ENCODE data around the gene CDKN2B-AS1. TPM values are rescaled to one million over a fixed set of nuclear protein-coding genes. Genes with fewer than 3 reads are reported as not detected.

The CDKN2B-AS1 gene
- total RNA-seq, 1 donor: 12.9 TPM

DNA sequence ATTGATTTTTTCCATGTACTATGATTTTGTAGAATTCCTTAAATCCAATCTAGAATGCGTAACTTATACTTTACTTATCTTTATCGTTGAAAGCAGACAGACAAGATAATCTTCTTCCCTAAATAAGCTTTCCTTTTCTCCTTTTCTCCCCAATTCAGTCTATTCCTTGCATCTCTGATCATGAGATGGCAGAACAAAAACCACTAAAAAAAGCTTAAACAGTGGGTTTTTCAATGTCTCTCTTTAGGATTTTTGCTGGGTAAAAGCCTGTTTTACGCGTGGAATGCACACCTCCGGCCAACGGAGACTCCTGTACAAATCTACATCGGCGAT lies 13.8 kb downstream of the CDKN2B-AS1 start:
- H3K4me3 ChIP-seq (ENCODE audit: low read depth, low read length): peak overlapping the region; percentile 89
- DNase-seq (ENCODE audit: low read depth): no peak
- no peak for TF ChIP-seq CTCF (IDR thresholded peaks at IDR 0.05; ENCODE audit: insufficient read depth, low read length)

- DNase-seq (ENCODE audit: low read depth): peak; percentile 98
- peak within 1 kb of the TSS; percentile 89 for H3K4me3 ChIP-seq (ENCODE audit: low read depth, low read length)
- peak; percentile 64 for TF ChIP-seq CTCF (IDR thresholded peaks at IDR 0.05; ENCODE audit: insufficient read depth, low read length)
Measured at GRCh38 chr9:22008717-22009505, 14.3 kb downstream of the CDKN2B-AS1 start, which contains the start of gene CDKN2B. Gene CDKN2B, minus strand, starts transcription at chr9:22009305. Its CDS starts 352 bp downstream, at chr9:22008953.

DNA sequence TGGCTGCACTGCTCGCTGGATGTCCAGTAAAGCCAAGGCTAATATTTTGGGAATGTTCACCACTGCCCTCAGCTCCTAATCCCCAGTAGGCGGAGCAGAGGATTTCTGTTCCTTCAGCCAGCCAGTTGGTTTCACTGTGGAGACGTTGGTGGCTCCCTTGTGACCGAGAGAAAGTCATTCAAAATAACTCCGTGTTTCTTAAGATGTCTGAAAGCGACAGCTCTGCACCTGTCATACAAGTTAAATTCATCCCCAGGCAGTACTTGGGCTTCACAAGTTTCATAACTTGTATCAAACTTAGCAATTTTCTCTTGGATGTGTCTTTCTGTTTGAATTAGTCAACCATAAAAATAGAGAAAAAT lies 14.9 kb downstream of the CDKN2B-AS1 start:
- TF ChIP-seq CTCF (IDR thresholded peaks at IDR 0.05; ENCODE audit: insufficient read depth, low read length): peak; percentile 75
- DNase-seq (ENCODE audit: low read depth): no peak
- H3K4me3 ChIP-seq (ENCODE audit: low read depth, low read length): peak overlapping the region; percentile 36

- TF ChIP-seq CTCF (IDR thresholded peaks at IDR 0.05; ENCODE audit: insufficient read depth, low read length): no peak
- peak; percentile 57 for DNase-seq (ENCODE audit: low read depth)
- H3K4me3 ChIP-seq (ENCODE audit: low read depth, low read length): no peak overlapping the region
Measured at GRCh38 chr9:22010866-22011625, 16.5 kb downstream of the CDKN2B-AS1 start.

GRCh38 chr9:22022396-22022795 lies 27.8 kb downstream of the CDKN2B-AS1 start:
- TF ChIP-seq CTCF (IDR thresholded peaks at IDR 0.05; ENCODE audit: insufficient read depth, low read length): no peak
- DNase-seq (ENCODE audit: low read depth): no peak

DNA sequence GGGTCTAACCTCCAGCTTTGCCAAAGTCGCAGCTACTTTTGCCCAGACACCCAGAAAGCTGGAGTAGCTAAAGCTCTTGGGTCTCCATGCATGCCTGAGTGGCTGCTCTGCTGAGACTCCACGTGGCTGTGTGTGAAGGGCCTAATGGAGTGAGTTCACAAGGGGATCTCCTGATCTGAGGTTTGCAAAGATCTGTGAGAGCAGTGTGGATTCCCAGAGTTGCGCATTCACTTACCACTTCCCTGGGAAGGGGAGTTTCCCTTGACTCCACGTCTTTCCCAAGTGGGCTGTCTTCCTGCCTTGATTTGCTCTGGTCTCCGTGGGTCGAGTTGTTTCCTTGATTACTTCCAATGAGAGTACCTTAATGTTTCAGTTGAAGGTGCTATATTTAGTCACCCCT lies 32.1 kb downstream of the CDKN2B-AS1 start:
- no peak for TF ChIP-seq CTCF (IDR thresholded peaks at IDR 0.05; ENCODE audit: insufficient read depth, low read length)
- no peak overlapping the region for H3K4me3 ChIP-seq (ENCODE audit: low read depth, low read length)
- DNase-seq (ENCODE audit: low read depth): no peak

More at GRCh38 chr9:22022396-22022795, 27.8 kb downstream of the CDKN2B-AS1 start:
- no peak overlapping the region for H3K4me3 ChIP-seq (ENCODE audit: low read depth, low read length)

Data from fibroblast of the aortic adventitia (primary cell).